CD14-positive monocyte (primary cell): ENCODE data around the gene ADCY2. TPM values are rescaled to one million over a fixed set of nuclear protein-coding genes. Genes with fewer than 3 reads are reported as not detected.

Source experiments
- DNase-seq, 3 donors: peaks; one replicate each; pipeline ENCODE4 v3.0.0-alpha.2; 2011 to 2022
- H2AFZ ChIP-seq: 2 replicates; pipeline ENCODE4 v1.6.0; 2012; ENCODE audit warnings: mild to moderate bottlenecking, low read depth, low read length, inconsistent platforms; ENCODE audit not compliant: insufficient read depth, poor library complexity, severe bottlenecking
- H3K27ac ChIP-seq, 2 donors: 1 replicate in 1 of 2; 2 replicates in 1 of 2; pipeline ENCODE4 v1.5.1; 2012 to 2013; ENCODE audit warnings: low read length in 2 of 2, control low read depth in 1 of 2, inconsistent platforms in 1 of 2, low read depth in 1 of 2, mild to moderate bottlenecking in 1 of 2
- H3K27me3 ChIP-seq, 2 donors: one replicate each; pipeline versions ENCODE4 v1.6.0 to v1.6.1; 2011 to 2013; ENCODE audit warnings: low read length in 2 of 2; ENCODE audit not compliant: control insufficient read depth in 2 of 2, insufficient read depth in 2 of 2
- H3K36me3 ChIP-seq, 2 donors: replicated peaks in 1 of 2; 1 replicate in 1 of 2; 2 replicates in 1 of 2; pipeline versions ENCODE4 v1.5.1 to v1.6.1; 2012 to 2013; ENCODE audit warnings: low read length in 2 of 2, control low read depth in 1 of 2, inconsistent platforms in 1 of 2, mild to moderate bottlenecking in 1 of 2; ENCODE audit not compliant: insufficient read depth in 2 of 2, control insufficient read depth in 1 of 2
- H3K4me1 ChIP-seq, 2 donors: 1 replicate in 1 of 2; 2 replicates in 1 of 2; pipeline versions ENCODE4 v1.5.1 to v1.6.1; 2012 to 2013; ENCODE audit warnings: low read length in 2 of 2, control low read depth in 1 of 2, inconsistent platforms in 1 of 2, mild to moderate bottlenecking in 1 of 2, moderate library complexity in 1 of 2; ENCODE audit not compliant: insufficient read depth in 2 of 2, control insufficient read depth in 1 of 2
- H3K4me2 ChIP-seq: replicated peaks from 2 replicates; pipeline ENCODE3; 2012; ENCODE audit warnings: low read length, moderate library complexity, mild to moderate bottlenecking; ENCODE audit not compliant: poor library complexity, severe bottlenecking; ENCODE audit errors: extremely low read depth
- H3K4me3 ChIP-seq, 3 experiments: fragments of 200-600 bp in 1 of 3; sonication (generic) in 1 of 3; replicated peaks in 1 of 3; 1 replicate in 2 of 3; 2 replicates in 1 of 3; pipeline ENCODE4 v1.5.1; 2011 to 2013; ENCODE audit warnings: low read length in 3 of 3, mild to moderate bottlenecking in 3 of 3, control low read depth in 2 of 3, low read depth in 2 of 3, inconsistent platforms in 1 of 3, moderate library complexity in 1 of 3
- H3K79me2 ChIP-seq: 2 replicates; pipeline ENCODE4 v1.6.0; 2012; ENCODE audit warnings: mild to moderate bottlenecking, control low read depth, inconsistent platforms, low read length, moderate library complexity; ENCODE audit not compliant: insufficient read depth
- H3K9ac ChIP-seq: 2 replicates; pipeline ENCODE4 v1.6.0; 2017; ENCODE audit warnings: low read length, mild to moderate bottlenecking; ENCODE audit not compliant: insufficient read depth, poor library complexity, severe bottlenecking
- H3K9me3 ChIP-seq, 2 donors: replicated peaks in 1 of 2; 1 replicate in 1 of 2; 2 replicates in 1 of 2; pipeline versions ENCODE4 v1.5.1 to v1.6.1; 2012 to 2013; ENCODE audit warnings: low read length in 2 of 2, control low read depth in 1 of 2; ENCODE audit not compliant: control insufficient read depth in 1 of 2, insufficient read depth in 1 of 2
- H4K20me1 ChIP-seq: 2 replicates; pipeline ENCODE4 v1.6.0; 2012; ENCODE audit warnings: mild to moderate bottlenecking, low read length, control low read depth, moderate library complexity; ENCODE audit not compliant: insufficient read depth
- H3K27ac Mint-ChIP-seq, 7 donors: one replicate each; pipeline ENCODE4 v1.8.0; 2020; ENCODE audit warnings: mild to moderate bottlenecking in 7 of 7, mixed read lengths in 7 of 7, moderate library complexity in 6 of 7, inconsistent platforms in 2 of 7
- H3K27me3 Mint-ChIP-seq, 3 donors: one replicate each; pipeline ENCODE4 v1.8.0; 2021 to 2022; ENCODE audit warnings: low read depth in 3 of 3, mild to moderate bottlenecking in 3 of 3, mixed read lengths in 3 of 3, moderate library complexity in 3 of 3, inconsistent platforms in 1 of 3
- H3K36me3 Mint-ChIP-seq, 2 donors: one replicate each; pipeline ENCODE4 v1.8.0; 2020; ENCODE audit warnings: mixed read lengths in 2 of 2, inconsistent platforms in 1 of 2, mild to moderate bottlenecking in 1 of 2
- H3K4me1 Mint-ChIP-seq: one replicate; pipeline ENCODE4 v1.8.0; 2020; ENCODE audit warnings: mild to moderate bottlenecking, mixed read lengths
- H3K4me3 Mint-ChIP-seq, 2 donors: one replicate each; pipeline ENCODE4 v1.8.0; 2020; ENCODE audit warnings: mild to moderate bottlenecking in 2 of 2, mixed read lengths in 2 of 2, moderate library complexity in 1 of 2
- H3K9me3 Mint-ChIP-seq, 7 donors: one replicate each; pipeline ENCODE4 v1.8.0; 2020 to 2022; ENCODE audit warnings: mixed read lengths in 7 of 7, mild to moderate bottlenecking in 6 of 7, moderate library complexity in 6 of 7, inconsistent platforms in 2 of 7
- CTCF ChIP-seq: fragments of 200-600 bp; IDR thresholded peaks from one replicate; pipeline ENCODE4 v1.8.0; 2022; ENCODE audit warnings: antibody characterized with exemption, mild to moderate bottlenecking
- WGBS: methylation state at CpG from one replicate; pipeline ENCODE4 v1.1.5; 2013; ENCODE audit warnings: missing lambda C conversion rate; ENCODE audit not compliant: insufficient coverage; 5-methylcytosine and 5-hydroxymethylcytosine counted together
- intact Hi-C, 2 donors: fragments of 100-400 bp; cut with micrococcal nuclease; formaldehyde crosslinking; loops; one replicate each; pipeline versions ENCODE4 v1.15.0 to v1.15.1; 2023
- polyA plus RNA-seq, 3 donors: library from polyadenylated mRNA; depleted of rRNA in 1 of 3; unstranded in 2 of 3; stranded (reverse) in 1 of 3; fragments of 300-500 nt in 2 of 3; fragments of >200 nt in 1 of 3; fragmentation: Illumina TruSeq in 2 of 3; gene quantifications; 1 replicate in 2 of 3; 2 replicates in 1 of 3; pipeline ENCODE4 v1.2.3, GENCODE V29; 2012 to 2021

Gene ADCY2
- polyA plus RNA-seq, 3 donors: not detected

GRCh38 chr5:7606840-7607465 lies 211.0 kb downstream of the ADCY2 start:
- Histone ChIP-seq H3K27ac (no peak overlapping the region), H4K20me1 (no peaks in the 10 kb centered on the region), H3K79me2 (no peaks in the 10 kb centered on the region), H3K9me3 (peaks cover 4% of the 10 kb centered on the region in 2 donors), H3K4me1 (no peaks in the 10 kb centered on the region), H3K4me3 (no peak overlapping the region), H2AFZ (no peak overlapping the region), H3K27me3 (no peaks in the 10 kb centered on the region), H3K4me2 (no peak overlapping the region), H3K36me3 (no peaks in the 10 kb centered on the region), H3K9ac (no peak overlapping the region)
- Mint-ChIP-seq H3K9me3 (peaks cover 0 to 8% (median 2%) of the 10 kb centered on the region in 7 donors), H3K27ac (no peak overlapping the region), H3K36me3 (no peaks in the 10 kb centered on the region), H3K4me3 (no peak overlapping the region), H3K4me1 (no peaks in the 10 kb centered on the region), H3K27me3 (no peaks in the 10 kb centered on the region)
- 72% methylated on average over 2 of the region's 4 CpGs for WGBS
- TF ChIP-seq CTCF: no peak
- intact Hi-C loops: no loop called here
- DNase-seq: no peak

DNA sequence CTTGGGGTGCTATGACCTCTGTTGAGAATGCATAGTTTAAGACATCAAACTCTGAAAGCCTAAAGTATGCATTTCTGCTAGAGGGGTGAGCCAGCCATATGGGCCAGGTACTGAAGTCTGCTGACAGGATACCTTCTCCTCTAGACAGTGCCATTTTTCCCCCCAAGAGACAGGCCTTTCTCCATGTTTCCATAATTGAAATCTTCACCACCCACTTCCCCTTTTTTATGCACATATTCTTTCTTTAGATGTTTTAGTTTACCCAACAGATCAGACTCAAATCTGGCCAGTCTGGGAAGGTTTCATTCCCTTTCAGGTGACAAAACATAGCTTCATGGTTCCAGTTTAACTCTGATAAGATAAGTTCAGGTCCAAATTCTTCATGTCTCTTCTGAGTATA lies 212.8 kb downstream of the ADCY2 start:
- Histone ChIP-seq H3K4me2 (no peak overlapping the region), H3K9ac (no peak overlapping the region), H3K4me3 (no peak overlapping the region), H3K27ac (no peak overlapping the region), H3K4me1 (no peaks in the 10 kb centered on the region), H4K20me1 (no peaks in the 10 kb centered on the region), H3K79me2 (no peaks in the 10 kb centered on the region), H2AFZ (no peak overlapping the region), H3K27me3 (no peaks in the 10 kb centered on the region), H3K9me3 (no peaks in the 10 kb centered on the region), H3K36me3 (no peaks in the 10 kb centered on the region)
- no peaks in the 10 kb centered on the region for H3K4me1 Mint-ChIP-seq
- no peak overlapping the region for H3K4me3 Mint-ChIP-seq
- intact Hi-C loops: no loop called here
- peaks cover 0 to 3% (median 3%) of the 10 kb centered on the region in 3 donors for H3K27me3 Mint-ChIP-seq
- no peaks in the 10 kb centered on the region for H3K36me3 Mint-ChIP-seq
- H3K27ac Mint-ChIP-seq: no peak overlapping the region
- no peak for DNase-seq
- peaks cover 0 to 5% (median 4%) of the 10 kb centered on the region in 7 donors for H3K9me3 Mint-ChIP-seq
- TF ChIP-seq CTCF: no peak
